Natural killer cell (primary cell): ENCODE measurements around the gene CTNNA2. TPM values are rescaled to one million over a fixed set of nuclear protein-coding genes. Genes with fewer than 3 reads are reported as not detected.

ENCODE experiments used
- ATAC-seq, 3 donors: fragments of 150-1000 bp in 2 of 3; fragments of 200-7000 bp in 1 of 3; cut with Tn5 transposase; 1 replicate in 1 of 3; 2 replicates in 2 of 3; pipeline ENCODE4 v1.10.0; 2021; ENCODE audit warnings: mild to moderate bottlenecking in 2 of 3, moderate library complexity in 2 of 3
- DNase-seq, 2 donors: peaks; one replicate each; pipeline versions ENCODE4 v3.0.0 to v3.0.0-alpha.2; 2013 to 2021; ENCODE audit warnings: mixed read lengths in 1 of 2
- H3K27ac ChIP-seq: one replicate; pipeline ENCODE4 v1.5.1; 2013; ENCODE audit warnings: mild to moderate bottlenecking, low read length
- H3K27me3 ChIP-seq: one replicate; pipeline ENCODE4 v1.6.1; 2013; ENCODE audit warnings: low read length; ENCODE audit not compliant: control insufficient read depth, insufficient read depth
- H3K36me3 ChIP-seq: one replicate; pipeline ENCODE4 v1.6.1; 2013; ENCODE audit warnings: low read length; ENCODE audit not compliant: control insufficient read depth, insufficient read depth
- H3K4me1 ChIP-seq: one replicate; pipeline ENCODE4 v1.6.1; 2013; ENCODE audit warnings: low read length; ENCODE audit not compliant: control insufficient read depth, insufficient read depth
- H3K4me3 ChIP-seq: one replicate; pipeline ENCODE4 v1.5.1; 2013; ENCODE audit warnings: low read length
- H3K9me3 ChIP-seq: one replicate; pipeline ENCODE4 v1.6.1; 2013; ENCODE audit warnings: low read length; ENCODE audit not compliant: control insufficient read depth, insufficient read depth
- H3K27ac Mint-ChIP-seq, 2 donors: one replicate each; pipeline ENCODE4 v1.8.0; 2022; ENCODE audit warnings: mild to moderate bottlenecking in 2 of 2, mixed read lengths in 2 of 2, moderate library complexity in 1 of 2
- H3K27me3 Mint-ChIP-seq, 2 donors: one replicate each; pipeline ENCODE4 v1.8.0; 2022; ENCODE audit warnings: low read depth in 2 of 2, mixed read lengths in 2 of 2
- H3K36me3 Mint-ChIP-seq: one replicate; pipeline ENCODE4 v1.8.0; 2022; ENCODE audit warnings: mixed read lengths
- H3K4me1 Mint-ChIP-seq, 2 donors: one replicate each; pipeline ENCODE4 v1.8.0; 2022; ENCODE audit warnings: mixed read lengths in 2 of 2
- H3K4me3 Mint-ChIP-seq: one replicate; pipeline ENCODE4 v1.8.0; 2022; ENCODE audit warnings: mild to moderate bottlenecking, moderate library complexity, mixed read lengths
- H3K9me3 Mint-ChIP-seq, 2 donors: one replicate each; pipeline ENCODE4 v1.8.0; 2022; ENCODE audit warnings: mixed read lengths in 2 of 2
- WGBS: methylation state at CpG from one replicate; pipeline ENCODE4 v1.1.7; 2013; ENCODE audit warnings: missing lambda C conversion rate; ENCODE audit not compliant: insufficient coverage; 5-methylcytosine and 5-hydroxymethylcytosine counted together
- intact Hi-C: fragments of 100-400 bp; cut with micrococcal nuclease; formaldehyde crosslinking; loops from one replicate; pipeline ENCODE4 v1.14.2; 2022
- total RNA-seq, 4 donors: library from RNA; stranded (reverse); fragments of 120-200 nt in 1 of 4; gene quantifications; one replicate each; pipeline versions ENCODE4 v1.2.3 to v1.2.4, GENCODE V29; 2013 to 2022
- TF ChIP-seq, protein P1 (sequence below): fragments of 200-600 bp; IDR thresholded peaks from one replicate; pipeline ENCODE4 v1.8.0; 2022; ENCODE audit warnings: antibody characterized with exemption

Gene CTNNA2
- total RNA-seq, 3 donors from 2014 or later (not counting 1 experiment from before 2014, with no cell fraction given), result not detected

DNA sequence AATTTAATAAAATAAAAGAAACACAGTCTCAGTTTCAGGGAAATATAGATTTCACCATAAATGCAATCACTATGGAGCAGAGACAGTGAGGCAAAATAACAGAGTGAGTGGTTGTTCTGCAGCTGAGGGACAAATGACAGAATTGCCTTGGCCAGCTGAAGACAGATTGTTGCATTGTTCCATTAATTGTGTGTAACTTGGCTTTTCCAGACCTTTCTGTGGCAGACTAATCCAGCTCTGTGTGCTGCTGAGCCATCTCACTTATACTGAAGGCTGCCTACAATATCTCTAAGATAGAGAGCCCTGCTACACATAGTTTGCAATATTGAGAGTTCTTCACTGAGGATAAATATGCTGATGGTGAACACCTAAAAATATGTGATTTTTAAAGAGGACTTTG is 780.2 kb downstream of the CTNNA2 start:
- H3K9me3 Mint-ChIP-seq, result peaks cover 8 to 12% of the 10 kb centered on the region in 2 donors
- no peak overlapping the region for H3K4me3 ChIP-seq
- H3K4me3 Mint-ChIP-seq, result no peak overlapping the region
- no peak overlapping the region for H3K27ac ChIP-seq
- intact Hi-C loops, result no loop called here
- no peaks in the 10 kb centered on the region for H3K27me3 Mint-ChIP-seq
- DNase-seq (no peak), ATAC-seq (no peak)
- H3K36me3 Mint-ChIP-seq, result no peaks in the 10 kb centered on the region
- H3K4me1 Mint-ChIP-seq, result no peaks in the 10 kb centered on the region
- no peaks in the 10 kb centered on the region for H3K4me1 ChIP-seq
- H3K27me3 ChIP-seq, result no peaks in the 10 kb centered on the region
- no peak overlapping the region for H3K27ac Mint-ChIP-seq
- H3K9me3 ChIP-seq, result no peaks in the 10 kb centered on the region
- TF ChIP-seq, protein P1, sequence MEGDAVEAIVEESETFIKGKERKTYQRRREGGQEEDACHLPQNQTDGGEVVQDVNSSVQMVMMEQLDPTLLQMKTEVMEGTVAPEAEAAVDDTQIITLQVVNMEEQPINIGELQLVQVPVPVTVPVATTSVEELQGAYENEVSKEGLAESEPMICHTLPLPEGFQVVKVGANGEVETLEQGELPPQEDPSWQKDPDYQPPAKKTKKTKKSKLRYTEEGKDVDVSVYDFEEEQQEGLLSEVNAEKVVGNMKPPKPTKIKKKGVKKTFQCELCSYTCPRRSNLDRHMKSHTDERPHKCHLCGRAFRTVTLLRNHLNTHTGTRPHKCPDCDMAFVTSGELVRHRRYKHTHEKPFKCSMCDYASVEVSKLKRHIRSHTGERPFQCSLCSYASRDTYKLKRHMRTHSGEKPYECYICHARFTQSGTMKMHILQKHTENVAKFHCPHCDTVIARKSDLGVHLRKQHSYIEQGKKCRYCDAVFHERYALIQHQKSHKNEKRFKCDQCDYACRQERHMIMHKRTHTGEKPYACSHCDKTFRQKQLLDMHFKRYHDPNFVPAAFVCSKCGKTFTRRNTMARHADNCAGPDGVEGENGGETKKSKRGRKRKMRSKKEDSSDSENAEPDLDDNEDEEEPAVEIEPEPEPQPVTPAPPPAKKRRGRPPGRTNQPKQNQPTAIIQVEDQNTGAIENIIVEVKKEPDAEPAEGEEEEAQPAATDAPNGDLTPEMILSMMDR, result no peak
- no peaks in the 10 kb centered on the region for H3K36me3 ChIP-seq

DNA sequence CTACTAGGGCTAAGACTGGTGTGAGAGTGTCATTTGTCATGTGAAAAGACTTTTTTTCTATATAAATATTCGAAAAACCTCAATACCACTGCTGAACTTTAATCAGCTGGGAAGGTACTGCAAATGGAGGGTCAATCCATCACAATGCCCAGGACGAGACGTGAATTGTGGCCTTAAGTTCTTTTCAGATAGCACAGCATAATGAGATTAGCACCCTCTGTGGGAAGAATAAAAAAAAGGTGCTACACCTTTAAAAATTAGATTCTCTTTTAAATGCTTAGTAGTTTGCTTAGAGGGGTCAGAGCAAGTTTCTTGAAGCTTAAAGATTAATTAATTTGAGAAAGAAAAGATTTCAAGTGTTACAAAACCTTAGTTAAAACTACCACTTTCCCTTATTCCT is 786.1 kb downstream of the CTNNA2 start:
- Mint-ChIP-seq H3K27ac (no peak overlapping the region), H3K36me3 (peaks cover 6% of the 10 kb centered on the region), H3K4me3 (no peak overlapping the region), H3K27me3 (peaks cover 18 to 21% of the 10 kb centered on the region in 2 donors), H3K4me1 (no peaks in the 10 kb centered on the region), H3K9me3 (peaks cover 9 to 11% of the 10 kb centered on the region in 2 donors)
- no peak overlapping the region for H3K4me3 ChIP-seq
- no peak for ATAC-seq
- peaks cover 8% of the 10 kb centered on the region for H3K9me3 ChIP-seq
- 73% methylated on average over 2 of the region's 3 CpGs for WGBS
- intact Hi-C loops, result no loop called here
- no peaks in the 10 kb centered on the region for H3K36me3 ChIP-seq
- H3K27ac ChIP-seq, result no peak overlapping the region
- peaks cover 16% of the 10 kb centered on the region for H3K27me3 ChIP-seq
- no peaks in the 10 kb centered on the region for H3K4me1 ChIP-seq
- TF ChIP-seq, protein P1, result no peak
- DNase-seq, result no peak

GRCh38 chr2:80299661-80300060 is 786.8 kb downstream of the CTNNA2 start:
- no peak overlapping the region for H3K4me3 Mint-ChIP-seq
- no peak overlapping the region for H3K27ac ChIP-seq
- ATAC-seq, result no peak
- H3K9me3 ChIP-seq, result peaks cover 8% of the 10 kb centered on the region
- WGBS, result 45% methylated on average over 5 of the region's 5 CpGs
- H3K27me3 Mint-ChIP-seq, result peaks cover 21 to 22% of the 10 kb centered on the region in 2 donors
- no peaks in the 10 kb centered on the region for H3K4me1 ChIP-seq
- H3K27ac Mint-ChIP-seq, result no peak overlapping the region
- intact Hi-C loops, result no loop called here
- H3K27me3 ChIP-seq, result peaks cover 19% of the 10 kb centered on the region
- no peak for DNase-seq
- H3K36me3 ChIP-seq, result no peaks in the 10 kb centered on the region
- H3K9me3 Mint-ChIP-seq, result peaks cover 9 to 11% of the 10 kb centered on the region in 2 donors
- H3K36me3 Mint-ChIP-seq, result peaks cover 6% of the 10 kb centered on the region
- no peak overlapping the region for H3K4me3 ChIP-seq
- TF ChIP-seq, protein P1, result no peak
- H3K4me1 Mint-ChIP-seq, result no peaks in the 10 kb centered on the region

- intact Hi-C loops, result no loop called here
- Histone ChIP-seq H3K27me3 (peaks cover 21% of the 10 kb centered on the region), H3K4me1 (no peaks in the 10 kb centered on the region), H3K4me3 (no peak overlapping the region), H3K36me3 (no peaks in the 10 kb centered on the region), H3K9me3 (peaks cover 8% of the 10 kb centered on the region), H3K27ac (no peak overlapping the region)
- WGBS, result 50% methylated on average over 1 of the region's 1 CpG
- ATAC-seq, result no peak
- TF ChIP-seq, protein P1, result no peak
- Mint-ChIP-seq H3K9me3 (peaks cover 4 to 6% of the 10 kb centered on the region in 2 donors), H3K36me3 (peaks cover 6% of the 10 kb centered on the region), H3K4me1 (no peaks in the 10 kb centered on the region), H3K4me3 (no peak overlapping the region), H3K27me3 (peaks cover 21 to 25% of the 10 kb centered on the region in 2 donors), H3K27ac (no peak overlapping the region)
- no peak for DNase-seq
Measured at GRCh38 chr2:80300346-80300745, 787.5 kb downstream of the CTNNA2 start.
